22Rv1 (cell line): Measurements from ENCODE around the gene GIPC3.

Experiments used
- H3K27ac ChIP-seq: fragments of 450-650 bp; 2 replicates; pipeline ENCODE4 v1.5.1; 2017
- ZFX ChIP-seq: fragments of 450-650 bp; IDR thresholded peaks from 2 replicates; pipeline ENCODE4 v1.6.1; 2017; ENCODE audit warnings: antibody characterized with exemption, borderline replicate concordance
- TF ChIP-seq, protein P1 (sequence below): fragments of 450-650 bp; IDR thresholded peaks from 2 replicates; pipeline ENCODE4 v1.5.1; 2017; ENCODE audit warnings: mild to moderate bottlenecking

The GIPC3 gene

DNA sequence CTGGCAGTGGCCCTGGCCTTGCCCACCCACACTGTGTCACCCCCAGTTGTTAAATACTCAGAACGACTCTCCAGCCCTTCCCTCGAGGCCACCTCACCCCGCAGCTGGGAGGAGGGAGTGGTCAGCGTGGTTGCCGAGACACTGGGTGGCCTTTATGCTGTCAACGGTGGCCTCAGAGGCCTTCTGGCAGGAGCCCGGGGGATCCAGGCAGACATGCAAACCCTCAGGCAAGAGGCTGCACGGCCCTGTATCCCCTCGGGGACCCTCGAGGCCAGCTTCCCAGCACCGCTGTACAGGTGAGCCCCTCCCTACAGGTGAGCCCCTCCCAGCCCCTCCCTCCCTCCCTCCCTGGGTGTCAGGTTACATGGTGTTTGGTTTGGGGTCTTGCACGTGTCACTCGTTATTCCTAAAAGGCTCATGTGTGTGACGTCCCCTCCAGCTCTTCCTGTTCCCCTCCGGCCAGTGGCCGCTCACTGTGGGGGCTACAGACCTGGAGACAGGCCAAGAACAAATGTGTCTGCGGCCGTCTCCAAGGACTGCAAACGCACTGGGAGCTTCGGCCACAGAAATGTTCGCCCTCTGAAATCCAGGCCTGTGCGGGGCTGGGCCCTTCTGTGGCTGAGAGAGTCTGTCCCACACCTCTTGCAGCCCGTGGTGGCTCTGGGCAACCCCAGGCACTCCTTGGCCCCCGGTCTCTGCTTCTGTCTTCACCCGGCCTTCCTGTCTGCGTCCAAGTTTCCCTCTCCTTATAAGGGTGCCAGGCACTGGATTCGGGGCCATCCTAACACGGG is 46.1 kb upstream of the GIPC3 start, which contains the start of gene TEKTIP1:
Gene TEKTIP1, plus strand, starts transcription at position 210 of the 791 bp plus-strand sequence. Its CDS starts 4 bp downstream, at position 214.
- peak within 1 kb of the TSS; percentile 25 for H3K27ac ChIP-seq
- TF ChIP-seq ZFX = no peak
- TF ChIP-seq, protein P1, sequence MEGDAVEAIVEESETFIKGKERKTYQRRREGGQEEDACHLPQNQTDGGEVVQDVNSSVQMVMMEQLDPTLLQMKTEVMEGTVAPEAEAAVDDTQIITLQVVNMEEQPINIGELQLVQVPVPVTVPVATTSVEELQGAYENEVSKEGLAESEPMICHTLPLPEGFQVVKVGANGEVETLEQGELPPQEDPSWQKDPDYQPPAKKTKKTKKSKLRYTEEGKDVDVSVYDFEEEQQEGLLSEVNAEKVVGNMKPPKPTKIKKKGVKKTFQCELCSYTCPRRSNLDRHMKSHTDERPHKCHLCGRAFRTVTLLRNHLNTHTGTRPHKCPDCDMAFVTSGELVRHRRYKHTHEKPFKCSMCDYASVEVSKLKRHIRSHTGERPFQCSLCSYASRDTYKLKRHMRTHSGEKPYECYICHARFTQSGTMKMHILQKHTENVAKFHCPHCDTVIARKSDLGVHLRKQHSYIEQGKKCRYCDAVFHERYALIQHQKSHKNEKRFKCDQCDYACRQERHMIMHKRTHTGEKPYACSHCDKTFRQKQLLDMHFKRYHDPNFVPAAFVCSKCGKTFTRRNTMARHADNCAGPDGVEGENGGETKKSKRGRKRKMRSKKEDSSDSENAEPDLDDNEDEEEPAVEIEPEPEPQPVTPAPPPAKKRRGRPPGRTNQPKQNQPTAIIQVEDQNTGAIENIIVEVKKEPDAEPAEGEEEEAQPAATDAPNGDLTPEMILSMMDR = no peak

DNA sequence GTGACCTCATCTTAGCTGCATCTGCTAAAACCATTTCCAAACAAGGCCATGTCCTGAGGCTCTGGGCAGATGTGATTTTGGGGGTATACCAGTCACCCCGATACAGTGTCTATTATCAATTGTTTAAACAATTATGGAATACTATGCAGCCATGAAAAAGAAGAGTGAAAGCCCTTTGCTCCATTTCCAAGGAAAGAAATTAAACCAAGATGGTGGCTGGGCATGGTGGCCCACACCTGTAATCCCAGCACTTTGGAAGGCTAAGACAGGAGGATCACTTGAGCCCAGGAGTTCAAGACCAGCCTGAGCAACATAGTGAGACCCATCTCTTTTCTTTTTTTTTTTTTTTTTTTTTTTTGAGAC is 45.5 kb upstream of the GIPC3 start:
- H3K27ac ChIP-seq = peak overlapping the region; percentile 25; the same call in 1 of the 2 replicates

DNA sequence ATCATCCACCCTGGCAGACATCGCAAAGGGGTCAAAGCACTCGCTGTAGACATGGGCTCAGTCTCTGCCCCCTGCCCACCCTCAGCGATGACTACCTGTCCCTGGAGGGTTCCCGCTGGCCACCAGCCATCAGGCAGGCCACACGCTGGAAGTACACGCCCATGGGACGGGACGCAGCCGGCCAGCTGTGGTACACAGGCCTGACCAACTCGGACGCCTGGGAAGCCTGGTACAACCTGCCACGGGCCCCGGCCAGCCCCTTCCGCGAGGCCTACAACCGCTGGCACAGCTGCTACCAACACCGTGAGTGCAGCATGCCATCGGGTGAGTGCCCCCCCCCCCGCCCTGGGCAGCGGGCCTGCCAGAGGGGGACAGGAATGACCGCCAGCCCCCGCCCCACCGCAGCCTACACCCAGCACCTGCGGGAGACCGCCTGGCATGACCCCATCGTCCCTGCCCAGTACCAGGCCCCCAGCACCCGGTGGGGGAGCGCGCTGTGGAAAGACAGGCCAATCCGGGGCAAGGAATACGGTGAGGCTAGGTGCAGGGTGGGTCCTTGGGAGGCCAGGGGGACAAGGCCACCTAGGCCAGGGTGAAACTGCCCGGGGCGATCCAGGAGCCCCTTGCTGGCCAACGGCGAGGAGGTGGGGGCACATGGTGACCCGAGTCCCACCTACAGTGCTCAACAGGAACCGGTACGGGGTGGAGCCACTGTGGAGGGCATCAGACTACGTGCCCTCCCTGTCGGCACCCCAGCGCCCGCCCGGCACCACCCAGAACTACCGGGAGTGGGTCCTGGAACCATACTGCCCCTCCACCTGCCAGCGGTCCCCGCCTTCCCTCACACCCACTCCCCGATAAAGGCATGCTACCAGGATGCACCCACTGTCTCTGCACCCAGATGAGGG is 41.9 kb upstream of the GIPC3 start:
- TF ChIP-seq ZFX = no peak
- TF ChIP-seq, protein P1 = no peak
- peak overlapping the region; percentile 37; the same call in 1 of the 2 replicates for H3K27ac ChIP-seq

More for the DNA sequence above, 45.5 kb upstream of the GIPC3 start:
- TF ChIP-seq ZFX = no peak
- TF ChIP-seq, protein P1 = no peak

DNA sequence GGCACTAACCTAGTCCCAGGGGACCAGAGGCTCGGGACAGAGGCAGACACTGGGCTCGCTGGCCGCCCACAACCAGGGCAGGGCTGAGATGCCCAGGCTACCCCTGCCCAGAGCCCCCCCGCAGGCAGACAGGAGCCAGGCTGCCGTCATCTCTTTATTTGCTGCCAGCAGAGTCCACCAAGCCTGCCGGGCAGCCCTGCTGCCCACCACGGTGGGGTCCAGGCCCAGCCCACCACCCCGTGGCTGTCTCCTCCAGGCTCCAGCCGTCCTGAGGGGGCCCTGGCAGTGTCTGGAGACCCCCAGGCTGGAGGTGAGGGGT is 41.3 kb upstream of the GIPC3 start:
- H3K27ac ChIP-seq = peak overlapping the region; percentile 58; the same call in 1 of the 2 replicates
- TF ChIP-seq, protein P1 = no peak
- no peak for TF ChIP-seq ZFX

DNA sequence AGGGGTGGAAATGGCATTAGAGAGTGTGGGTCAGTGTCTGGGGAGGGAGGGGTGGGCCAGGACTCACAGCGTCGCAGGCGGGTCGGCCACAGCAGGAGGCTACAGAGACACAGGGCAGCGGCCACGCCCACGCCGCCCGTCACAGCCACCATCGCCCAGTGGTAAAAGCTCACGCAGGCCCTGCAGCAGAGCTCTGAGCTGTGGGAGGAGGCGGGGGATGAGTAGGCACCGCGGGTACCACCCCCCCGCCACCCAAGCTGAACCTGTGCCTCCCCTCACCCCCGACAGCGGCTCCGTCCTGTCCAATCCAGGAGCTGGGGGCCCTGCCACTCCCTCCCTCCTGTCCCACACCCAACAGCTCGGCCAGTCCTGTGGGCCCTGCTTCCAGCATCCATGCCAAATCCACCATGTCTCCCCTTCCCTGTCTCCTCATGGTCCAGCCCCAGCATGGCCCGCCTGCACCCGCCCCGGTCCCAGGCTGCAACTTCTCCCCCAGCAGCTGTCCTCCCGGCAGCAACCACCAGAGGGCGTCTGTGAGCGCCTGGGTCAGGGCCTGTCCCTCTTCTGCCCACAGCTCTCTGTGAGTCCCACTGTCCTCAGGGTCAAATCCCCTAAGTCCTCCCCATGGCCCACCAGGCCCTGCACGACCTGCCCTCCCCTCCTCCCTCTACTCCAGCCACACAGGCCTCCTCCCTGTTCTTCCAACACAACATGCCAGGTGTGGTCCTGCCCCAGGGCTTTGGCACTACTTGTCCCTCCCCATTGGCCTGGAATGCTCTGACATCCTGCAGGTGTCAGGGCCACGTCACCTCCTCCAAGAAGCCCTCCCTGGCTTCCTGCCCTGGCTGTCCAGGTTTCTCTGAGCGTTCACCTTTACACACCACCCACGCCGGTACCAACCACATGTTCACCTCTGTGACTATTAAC is 40.3 kb upstream of the GIPC3 start:
- TF ChIP-seq ZFX = no peak
- TF ChIP-seq, protein P1 = peak; percentile 98
- H3K27ac ChIP-seq = peak overlapping the region; percentile 58

DNA sequence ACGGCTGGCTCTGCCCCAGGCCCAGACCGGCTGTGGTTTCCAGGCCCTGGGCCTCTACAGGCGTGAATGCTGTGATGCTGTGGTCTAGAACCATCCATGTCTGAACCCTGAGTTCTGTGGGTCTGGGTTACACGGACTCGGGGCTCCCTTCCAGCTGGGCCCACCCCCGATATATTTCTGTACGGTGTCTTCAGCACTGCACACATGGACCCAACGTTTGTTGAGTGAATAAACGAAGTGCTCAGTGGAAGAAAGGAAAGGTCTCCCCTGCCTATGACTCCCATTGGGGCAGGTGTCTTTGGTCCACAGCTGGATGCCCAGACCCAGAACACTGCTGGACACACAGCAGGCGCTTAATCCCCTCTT is 39.6 kb upstream of the GIPC3 start:
- TF ChIP-seq, protein P1 = no peak
- no peak for TF ChIP-seq ZFX
- peak overlapping the region; percentile 58 for H3K27ac ChIP-seq
